Stimulated activated CD4-positive, alpha-beta T cell treated with anti-CD3 and anti-CD28 coated beads, Interleukin-12 subunit alpha, Interleukin-12 subunit beta, amount 100 ng/mL, for 24 hours (primary cell): Measurements from ENCODE around the gene CFL2.
"Not testable (repeated sequence)": the region's sequence is repeated elsewhere in the genome, so short reads cannot be mapped to it uniquely, and the experiment has no call there.

Source experiments
- DNase-seq, 2 experiments: peaks; one replicate each; pipeline ENCODE4 v3.0.0-alpha.2; 2020; ENCODE audit warnings: low read depth in 2 of 2

CFL2 gene

DNA sequence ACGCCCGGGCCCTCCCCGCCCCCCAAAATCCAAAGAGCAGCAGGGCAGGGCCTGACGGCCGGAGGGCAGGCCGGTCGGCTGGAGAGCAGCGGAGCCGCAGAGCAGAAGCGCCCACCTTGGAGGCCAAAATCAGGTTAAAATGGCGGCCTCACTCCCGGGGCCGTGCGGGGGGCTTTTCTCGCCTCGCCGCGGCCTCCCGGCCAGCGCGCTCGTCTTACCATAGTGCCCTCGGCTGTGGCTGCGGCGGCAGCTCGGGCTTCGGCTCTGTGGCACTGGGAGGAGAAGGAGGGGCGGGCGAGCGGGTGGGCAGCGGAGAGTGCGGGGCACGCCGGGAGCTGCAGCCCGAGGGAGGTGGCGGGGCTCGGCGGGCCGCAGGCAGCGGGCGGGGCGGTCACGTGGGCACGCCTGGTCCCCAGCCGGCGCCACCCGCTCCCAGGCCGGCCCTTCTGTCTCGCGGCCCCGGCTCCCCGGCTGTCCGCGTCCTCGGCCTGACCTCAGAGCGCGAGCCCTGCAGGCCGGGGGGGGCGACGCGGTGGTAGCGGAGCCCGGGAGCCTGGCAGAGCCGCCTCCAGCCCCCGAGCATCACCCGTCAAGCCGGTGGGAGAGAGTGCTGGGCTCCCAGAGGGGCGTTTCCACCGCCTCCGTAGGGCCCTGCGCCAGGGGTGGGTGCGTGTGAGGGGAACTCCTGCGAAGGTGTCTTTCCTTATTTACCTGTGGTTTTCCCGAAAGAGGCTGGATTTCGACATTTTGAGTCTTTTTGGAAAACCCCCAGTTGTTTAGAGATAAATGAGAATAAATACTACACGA, at the start of gene CFL2:
Gene CFL2 (minus strand): TSS at position 274 of the 807 bp plus-strand sequence. CDS start 53 bp downstream, at position 221.
- DNase-seq: peak; percentile 51 to 58

DNA sequence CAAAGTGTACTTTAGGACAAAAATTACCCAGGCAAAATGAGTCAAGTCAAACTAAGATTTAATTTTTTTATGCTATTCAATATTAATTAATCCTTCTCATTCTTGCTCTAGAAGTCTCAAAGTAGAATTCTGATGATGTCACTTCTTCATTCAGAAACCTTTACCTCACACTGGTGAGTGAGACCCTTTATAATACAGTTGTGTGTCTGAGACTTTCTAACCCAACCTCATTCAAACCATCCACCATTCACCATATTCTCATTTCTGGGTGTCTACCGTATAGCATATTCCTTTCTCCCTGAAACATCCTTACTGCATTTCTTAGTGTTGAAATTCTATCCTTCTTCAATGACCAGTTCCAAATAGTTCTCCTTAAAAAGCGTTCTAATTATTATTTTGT, 40.8 kb upstream of the CFL2 start:
- DNase-seq: no peak

DNA sequence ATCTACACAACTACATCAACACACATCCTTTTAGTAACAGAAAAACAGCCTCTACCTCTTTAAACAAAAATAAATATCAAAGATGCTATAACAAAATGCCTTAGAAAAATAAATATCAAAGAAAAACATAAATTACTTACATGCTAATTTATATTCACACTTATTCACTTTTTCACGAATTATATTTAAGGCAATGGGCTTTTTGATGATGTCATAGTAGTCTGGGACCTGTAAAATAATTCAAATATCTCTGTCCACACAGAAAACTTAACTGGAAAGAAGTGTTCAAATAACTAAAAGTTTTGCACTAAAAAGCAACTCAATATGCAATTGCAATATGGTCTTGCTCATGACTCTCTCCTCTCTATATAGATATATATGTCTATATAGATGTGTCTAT, 40.3 kb upstream of the CFL2 start:
- no peak for DNase-seq

DNA sequence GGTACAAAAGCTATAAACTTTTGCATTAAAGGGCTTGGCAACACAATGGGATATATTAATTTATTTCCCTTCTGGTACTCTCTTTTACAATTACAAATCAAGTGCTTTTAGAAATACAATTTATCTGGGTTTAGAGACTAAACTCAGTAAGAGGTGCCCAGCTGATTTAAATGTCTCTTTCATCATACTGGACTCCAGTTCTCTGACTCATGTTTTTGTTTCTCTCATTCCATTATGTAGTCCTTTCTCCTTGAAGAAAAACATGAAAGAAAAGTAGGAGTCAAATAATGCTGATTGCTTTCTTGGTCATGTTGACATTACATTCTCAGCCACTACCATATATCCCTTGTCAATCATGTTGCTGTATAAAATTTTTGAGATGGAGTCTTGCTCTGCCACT, 36.3 kb upstream of the CFL2 start:
- no peak for DNase-seq

DNA sequence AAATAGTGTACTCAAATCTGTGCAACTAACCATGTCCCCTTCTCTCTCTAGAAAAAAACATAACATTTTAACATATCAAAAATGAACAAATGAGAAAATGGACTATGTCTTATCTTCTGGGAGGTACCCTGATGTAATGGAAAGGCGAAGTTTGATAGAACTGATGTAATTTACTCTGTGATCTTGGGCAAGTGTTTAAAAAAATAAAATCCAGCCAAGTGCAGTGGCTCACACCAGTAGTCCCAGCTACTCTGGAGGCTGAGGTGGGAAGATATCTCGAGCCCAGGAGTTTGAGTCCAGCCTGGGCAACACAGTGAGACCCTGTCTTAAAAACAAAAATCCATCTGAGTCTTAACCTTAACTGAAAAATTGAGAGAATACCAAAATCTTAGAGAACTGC, 35.8 kb upstream of the CFL2 start:
- no peak for DNase-seq

DNA sequence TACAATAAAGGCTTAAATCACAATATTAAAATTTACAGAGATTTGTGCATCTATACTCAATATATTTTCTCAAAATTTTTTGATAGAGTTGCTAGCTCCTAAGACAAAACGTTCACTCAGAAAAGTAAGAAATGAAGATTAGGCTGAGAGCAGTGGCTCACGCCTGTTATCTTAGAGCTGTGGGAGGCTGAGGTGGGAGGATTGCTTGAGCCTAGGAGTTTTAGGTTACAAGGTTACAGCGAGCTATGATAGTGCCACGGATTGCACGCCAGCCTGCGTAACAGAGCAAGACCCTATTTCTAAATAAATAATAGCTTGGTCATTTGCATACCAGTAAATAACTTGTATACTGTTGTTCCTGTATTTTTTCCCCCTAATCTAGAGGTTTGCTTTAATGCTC, 35.0 kb upstream of the CFL2 start:
- DNase-seq: no peak

DNA sequence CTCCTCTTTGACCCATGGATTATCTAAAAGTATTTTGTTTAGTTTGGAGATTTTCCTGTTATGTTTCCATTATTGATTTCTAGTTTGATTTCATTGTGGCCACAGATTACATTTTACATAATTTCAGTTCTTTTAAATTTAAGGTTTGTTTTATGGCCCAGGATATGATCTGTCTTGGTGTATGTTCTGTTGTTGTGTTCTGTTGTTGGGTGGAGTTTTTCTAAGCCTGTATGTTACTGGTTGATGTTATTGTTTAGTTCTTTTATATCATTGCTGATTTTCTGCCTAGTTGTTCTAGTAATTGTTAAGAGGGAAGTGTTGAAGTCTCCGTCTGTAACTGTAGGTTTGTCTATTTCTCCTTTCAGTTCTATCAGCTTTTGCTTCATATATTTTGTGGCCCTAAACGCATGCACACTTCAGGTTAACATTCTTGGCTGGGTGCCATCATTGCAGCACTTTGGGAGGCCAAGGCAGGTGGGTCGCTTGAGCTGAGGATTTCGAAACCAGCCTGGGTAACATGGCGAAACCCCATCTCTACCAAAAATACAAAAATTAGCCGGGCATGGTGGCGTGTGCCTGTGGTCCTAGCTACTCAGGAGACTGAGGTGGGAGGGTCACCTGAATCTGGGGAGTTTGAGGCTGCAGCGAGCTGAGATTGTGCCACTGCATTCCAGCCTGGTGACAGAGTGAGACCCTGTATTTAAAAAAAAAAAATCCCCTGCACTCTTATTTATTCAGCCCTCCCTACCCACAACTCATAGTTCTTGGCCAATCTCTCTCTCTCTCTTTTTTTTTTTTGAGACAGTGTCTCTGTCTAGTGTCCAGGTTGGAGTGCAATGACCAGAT, 28.1 kb upstream of the CFL2 start:
- DNase-seq: no peak

DNA sequence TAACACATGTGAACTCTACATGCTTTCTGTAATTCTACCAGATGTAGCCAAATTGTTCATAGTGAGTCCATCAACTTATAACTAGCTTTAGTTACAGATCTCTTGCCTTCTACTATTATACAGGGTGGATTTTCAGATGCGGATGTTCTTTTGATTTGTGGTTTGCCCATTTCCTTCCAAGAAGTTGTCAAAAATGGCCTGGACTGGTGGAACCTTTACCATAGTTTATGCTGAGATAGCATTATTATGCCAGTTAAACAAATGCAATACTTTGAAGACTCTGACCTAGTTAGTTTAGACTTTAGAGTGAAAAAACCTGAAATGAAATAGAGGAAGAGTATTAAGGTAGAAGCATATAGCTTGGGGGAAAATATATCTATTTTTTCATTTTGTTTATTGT, 27.4 kb upstream of the CFL2 start:
- no peak for DNase-seq

DNA sequence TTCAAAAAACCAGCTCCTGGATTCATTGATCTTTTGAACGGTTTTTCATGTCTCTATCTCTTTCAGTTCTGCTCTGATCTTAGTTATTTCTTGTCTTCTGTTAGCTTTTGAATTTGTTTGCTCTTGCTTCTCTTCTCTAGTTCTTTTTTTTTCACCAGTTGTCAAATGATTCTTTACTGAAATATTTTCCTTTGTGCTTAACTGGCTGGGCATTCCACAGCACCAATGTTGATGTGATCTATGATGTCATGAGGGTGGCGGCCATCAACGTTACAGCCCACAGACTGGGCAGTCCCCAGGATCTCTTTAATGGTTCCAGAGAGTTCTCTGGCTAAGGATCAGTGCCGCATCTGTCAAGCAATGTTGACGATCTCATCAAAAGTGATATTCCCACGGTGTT, 25.7 kb upstream of the CFL2 start:
- DNase-seq: not testable (repeated sequence)

DNA sequence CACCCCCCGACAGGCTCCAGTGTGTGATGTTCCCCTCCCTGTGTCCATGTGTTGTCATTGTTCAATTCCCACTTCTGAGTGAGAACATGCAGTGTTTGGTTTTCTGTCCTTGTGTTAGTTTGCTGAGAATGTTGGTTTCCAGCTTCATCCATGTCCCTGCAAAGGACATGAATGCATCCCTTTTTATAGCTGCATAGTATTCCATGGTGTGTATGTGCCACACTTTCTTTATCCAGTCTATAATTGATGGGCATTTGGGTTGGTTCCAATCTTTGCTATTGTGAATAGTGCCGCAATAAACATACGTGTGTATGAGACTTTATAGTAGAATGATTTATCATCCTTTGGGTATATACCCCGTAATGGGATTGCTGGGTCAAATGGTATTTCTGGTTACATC, 22.7 kb upstream of the CFL2 start:
- DNase-seq: not testable (repeated sequence)

DNA sequence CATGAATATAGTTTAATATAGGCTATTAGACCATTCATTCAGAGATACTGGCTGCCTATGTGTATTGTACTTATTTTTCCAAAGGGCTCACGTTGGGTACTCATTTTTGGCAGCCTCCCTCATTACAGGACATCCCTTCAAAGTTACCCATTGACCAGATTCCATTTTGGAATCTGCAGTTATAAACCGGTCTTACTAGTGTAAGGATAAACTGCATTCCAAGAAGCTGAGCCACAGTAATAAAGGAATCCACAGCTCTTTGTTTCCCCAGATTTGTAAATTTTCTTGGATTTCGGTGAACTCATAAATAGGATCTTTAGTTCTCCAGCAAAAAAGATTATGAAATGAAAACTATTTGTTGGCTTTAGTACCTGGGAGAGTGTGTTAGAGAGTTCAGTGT, 18.9 kb upstream of the CFL2 start:
- no peak for DNase-seq

DNA sequence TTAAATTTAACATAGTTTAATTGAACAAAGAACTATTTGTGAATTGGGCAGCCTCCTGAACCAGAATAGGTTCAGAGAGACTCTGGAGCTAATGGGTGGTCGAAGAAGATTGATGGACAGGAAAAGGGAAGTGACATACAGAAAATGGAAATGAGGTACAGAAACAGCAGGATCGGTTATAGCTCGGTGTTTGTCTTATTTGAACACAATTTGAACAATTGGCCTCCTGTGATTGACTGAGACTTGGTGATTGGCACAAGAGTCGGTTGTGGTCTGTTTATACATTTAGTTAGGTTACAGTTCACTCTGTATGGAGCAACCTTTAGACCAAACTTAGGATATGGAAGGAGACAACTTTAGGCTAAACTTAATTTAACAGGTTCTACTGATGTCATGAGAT, 18.4 kb upstream of the CFL2 start:
- no peak for DNase-seq

DNA sequence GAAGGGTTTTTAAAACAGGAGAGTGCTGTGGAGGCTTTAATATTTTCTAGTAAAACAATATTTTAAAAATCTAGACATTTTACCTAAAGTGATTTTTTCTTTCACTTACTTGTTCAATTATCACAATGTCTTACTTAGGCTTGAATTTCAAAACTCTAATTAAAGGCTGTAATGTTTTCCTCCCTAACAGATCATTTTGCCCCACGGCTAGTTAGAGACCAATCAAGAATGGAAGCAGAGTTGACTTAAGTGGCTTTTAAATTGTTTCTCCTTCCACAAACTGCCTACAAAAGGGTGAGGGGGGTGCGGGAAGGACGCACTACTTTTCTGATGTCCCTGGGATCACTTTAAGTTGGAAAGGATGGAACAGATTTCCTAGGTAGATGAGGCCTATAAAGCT, 9.5 kb upstream of the CFL2 start:
- no peak for DNase-seq

DNA sequence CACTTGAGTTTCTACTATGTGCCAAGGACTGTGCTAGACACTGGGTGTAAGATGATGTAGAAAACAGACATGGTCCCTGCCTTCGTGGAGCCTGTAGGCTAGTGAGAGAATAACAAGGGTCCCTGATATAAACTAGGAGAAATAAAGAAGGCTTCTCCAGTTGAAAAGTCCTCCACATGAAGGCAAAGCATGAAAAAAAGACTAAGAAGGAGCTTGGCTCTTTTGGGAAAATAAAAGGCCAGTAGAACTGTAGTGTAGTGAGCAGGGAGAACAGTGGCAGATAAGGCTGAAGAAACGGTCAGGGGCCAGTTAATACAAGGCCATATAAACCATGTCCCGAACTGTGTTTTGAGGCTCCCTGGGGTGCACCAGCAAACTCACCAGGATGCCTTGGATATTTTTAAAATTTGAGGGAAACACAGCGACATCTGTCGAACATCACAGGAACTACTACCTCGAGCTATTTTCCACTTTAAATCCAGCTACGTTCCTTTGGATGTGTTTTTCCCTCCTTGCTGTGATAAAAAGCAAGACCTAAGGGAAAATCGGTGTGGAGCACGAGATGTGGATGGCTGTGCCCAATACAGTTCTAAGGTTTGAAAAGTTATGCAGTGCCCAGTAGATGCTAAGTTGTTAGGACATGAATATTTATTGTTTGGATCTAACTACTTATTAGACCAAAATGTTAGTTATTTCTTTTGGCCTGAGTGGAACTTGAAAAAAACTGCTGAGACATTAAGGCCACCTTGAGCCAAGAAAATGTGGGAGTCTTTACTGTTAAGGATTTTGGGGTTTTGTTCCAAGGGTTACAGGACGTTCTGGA, 8.5 kb upstream of the CFL2 start:
- peak; percentile 2 to 22 for DNase-seq

DNA sequence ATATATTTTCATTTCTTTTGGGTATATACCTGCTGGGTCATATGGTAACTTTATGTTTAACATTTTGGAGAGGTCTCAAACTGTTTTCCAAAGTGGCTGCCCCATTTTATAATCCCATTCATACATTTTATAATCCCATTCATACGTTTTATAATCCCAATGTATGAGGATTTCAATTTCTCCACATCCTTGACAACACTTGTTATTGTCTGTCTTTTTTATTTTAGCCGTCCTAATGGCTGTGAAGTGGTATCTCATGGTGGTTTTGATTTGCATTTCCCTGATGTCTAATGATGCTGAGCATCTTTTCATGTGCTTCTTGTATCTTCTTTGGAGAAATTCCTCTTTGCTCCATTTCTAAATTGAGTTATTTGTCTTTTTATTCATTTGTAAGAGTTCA, 6.7 kb upstream of the CFL2 start:
- DNase-seq: no peak

DNA sequence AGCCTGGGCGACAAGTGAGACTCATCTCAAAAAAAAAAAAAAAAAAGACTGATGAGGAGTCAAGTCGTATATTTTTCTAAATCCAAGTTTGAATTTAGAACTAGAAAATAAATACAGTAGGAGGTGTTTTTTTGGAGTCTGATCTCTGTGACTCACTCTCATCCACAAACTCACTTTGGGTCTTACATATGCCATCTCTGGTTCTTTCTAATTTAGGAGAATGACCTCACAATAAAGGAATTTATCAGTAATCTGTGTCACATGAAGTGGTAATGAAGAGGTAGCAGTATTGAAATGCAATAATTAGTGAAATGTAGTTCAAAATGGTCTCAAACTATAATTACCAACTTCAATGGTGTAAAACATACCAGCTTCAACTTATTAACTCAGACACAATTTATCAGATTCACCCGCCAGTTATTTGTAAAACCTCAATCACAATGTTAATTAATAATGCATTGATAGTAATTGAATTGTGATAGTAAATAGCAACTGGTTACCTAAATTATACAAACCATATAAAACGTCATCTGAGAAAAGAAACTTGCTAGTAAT, 4.4 kb upstream of the CFL2 start:
- DNase-seq: no peak

DNA sequence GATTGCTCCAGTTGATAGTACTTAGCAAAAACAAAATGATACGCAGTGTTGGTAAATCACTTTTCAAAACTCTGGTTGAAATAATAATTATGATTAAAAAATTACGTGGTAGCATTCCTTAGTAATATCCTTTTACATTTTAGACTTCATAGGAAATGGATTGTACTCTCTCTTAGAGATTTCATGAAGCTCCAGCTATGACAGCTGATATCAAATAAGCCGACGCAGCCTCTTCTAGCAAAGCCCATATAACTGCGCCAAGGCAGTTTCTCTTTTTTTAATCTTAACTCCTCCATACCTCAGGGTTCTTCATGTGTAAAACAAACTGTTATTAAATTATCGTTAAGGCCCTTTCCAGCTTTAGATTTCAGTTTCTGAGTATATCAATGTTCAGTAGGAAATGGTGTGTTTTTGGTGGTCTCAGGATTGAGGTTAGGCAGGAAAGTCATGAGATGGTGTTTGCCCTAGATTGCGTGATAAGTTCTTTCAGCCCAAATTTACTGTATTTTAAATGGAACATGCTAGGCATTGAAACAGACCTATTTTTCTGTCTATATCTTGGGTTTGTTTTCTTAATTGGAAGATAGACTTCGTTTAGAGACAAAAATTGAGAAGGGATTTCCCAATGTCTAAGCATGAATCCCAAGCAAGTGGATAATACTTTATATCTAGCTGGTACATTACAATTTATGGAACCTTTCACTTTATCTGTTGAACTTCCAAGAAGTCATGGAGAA, 902 bp upstream of the CFL2 start:
- no peak for DNase-seq

DNA sequence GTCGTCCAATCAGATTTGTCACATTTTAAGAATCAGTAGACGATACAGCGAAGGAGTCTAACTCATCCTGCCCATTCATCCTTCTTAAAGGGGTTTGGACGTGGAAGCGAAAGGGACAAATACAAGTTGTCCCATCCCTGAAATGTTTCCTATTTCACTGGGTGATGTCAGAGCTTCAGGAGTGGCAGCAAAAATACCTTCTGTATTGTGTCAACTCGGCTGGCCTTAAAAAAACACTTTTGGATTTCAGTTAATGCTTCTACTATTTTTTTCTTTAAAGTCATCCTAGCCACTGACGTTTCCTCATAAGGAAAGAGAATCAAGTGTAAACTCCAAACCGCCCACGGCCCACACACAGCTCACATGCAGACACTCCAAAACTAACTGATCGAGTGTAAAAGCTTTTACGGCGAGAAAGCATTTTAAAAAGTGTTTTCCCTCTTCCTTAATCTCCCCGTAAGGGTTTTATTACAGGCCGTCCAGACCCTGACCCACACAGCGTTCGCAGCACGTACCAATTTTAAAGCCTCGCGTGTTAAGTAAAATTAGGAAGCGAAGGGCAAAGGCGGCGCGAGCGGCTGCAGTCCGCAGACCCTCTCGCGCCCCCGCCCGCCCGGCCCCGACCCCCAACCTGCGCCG, 593 bp downstream of the CFL2 start:
- DNase-seq: peak; percentile 9 to 33

DNA sequence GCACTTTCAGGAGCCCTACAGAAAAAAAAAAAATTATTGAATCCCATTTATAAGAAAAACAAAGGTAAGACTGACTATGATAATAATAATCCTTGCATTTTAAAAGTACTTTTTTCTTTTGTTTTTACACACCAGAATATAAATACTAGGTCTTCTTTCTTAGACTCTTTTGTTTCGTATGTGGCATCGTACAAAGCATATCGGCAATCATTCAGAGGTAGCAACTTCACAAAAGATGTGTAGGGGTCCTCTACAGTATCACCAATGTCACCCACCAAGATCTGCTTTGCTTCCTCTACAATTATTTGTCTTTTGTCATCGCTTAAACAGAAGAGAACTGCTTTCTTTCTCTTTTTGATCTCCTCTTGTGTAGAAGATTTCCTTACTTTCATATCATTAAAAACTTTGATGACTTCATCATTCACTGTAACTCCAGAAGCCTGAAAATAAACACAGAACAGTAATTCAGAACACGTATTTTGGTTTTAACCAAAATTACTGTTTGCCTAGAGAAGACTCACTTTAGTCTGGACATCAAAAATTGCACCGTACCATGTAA, 1.2 kb downstream of the CFL2 start:
- DNase-seq: no peak
